ENCODE measurements around the gene PLA1A. TPM values are rescaled to one million over a fixed set of nuclear protein-coding genes. Genes with fewer than 3 reads are reported as not detected.

Gene PLA1A
- total RNA-seq, 1 donor from 2014 or later, result not detected

GRCh38 chr3:119580067-119580760, 17.5 kb upstream of the PLA1A start:
- no peaks in the 10 kb centered on the region for H3K9me3 Mint-ChIP-seq
- no peaks in the 10 kb centered on the region for H3K36me3 Mint-ChIP-seq
- peak overlapping the region; percentile 91 for H3K4me3 Mint-ChIP-seq
- H3K27me3 Mint-ChIP-seq (ENCODE audit: low read depth), result no peaks in the 10 kb centered on the region
- H3K4me1 Mint-ChIP-seq, result peaks cover 17% of the 10 kb centered on the region
- peak overlapping the region; percentile 97 for H3K27ac Mint-ChIP-seq
- peak in 1 of 2 experiments; percentile 45 for DNase-seq (ENCODE audit: low spot score in 2 of 2, unreplicated experiment in 2 of 2)
- TF ChIP-seq, protein P1, sequence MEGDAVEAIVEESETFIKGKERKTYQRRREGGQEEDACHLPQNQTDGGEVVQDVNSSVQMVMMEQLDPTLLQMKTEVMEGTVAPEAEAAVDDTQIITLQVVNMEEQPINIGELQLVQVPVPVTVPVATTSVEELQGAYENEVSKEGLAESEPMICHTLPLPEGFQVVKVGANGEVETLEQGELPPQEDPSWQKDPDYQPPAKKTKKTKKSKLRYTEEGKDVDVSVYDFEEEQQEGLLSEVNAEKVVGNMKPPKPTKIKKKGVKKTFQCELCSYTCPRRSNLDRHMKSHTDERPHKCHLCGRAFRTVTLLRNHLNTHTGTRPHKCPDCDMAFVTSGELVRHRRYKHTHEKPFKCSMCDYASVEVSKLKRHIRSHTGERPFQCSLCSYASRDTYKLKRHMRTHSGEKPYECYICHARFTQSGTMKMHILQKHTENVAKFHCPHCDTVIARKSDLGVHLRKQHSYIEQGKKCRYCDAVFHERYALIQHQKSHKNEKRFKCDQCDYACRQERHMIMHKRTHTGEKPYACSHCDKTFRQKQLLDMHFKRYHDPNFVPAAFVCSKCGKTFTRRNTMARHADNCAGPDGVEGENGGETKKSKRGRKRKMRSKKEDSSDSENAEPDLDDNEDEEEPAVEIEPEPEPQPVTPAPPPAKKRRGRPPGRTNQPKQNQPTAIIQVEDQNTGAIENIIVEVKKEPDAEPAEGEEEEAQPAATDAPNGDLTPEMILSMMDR (IDR thresholded peaks at IDR 0.05; ENCODE audit: unreplicated experiment), result no peak

- peaks cover 17% of the 10 kb centered on the region for H3K4me1 Mint-ChIP-seq
- no peaks in the 10 kb centered on the region for H3K36me3 Mint-ChIP-seq
- TF ChIP-seq, protein P1 (IDR thresholded peaks at IDR 0.05; ENCODE audit: unreplicated experiment), result no peak
- no peaks in the 10 kb centered on the region for H3K9me3 Mint-ChIP-seq
- no peaks in the 10 kb centered on the region for H3K27me3 Mint-ChIP-seq (ENCODE audit: low read depth)
- DNase-seq (ENCODE audit: low spot score in 2 of 2, unreplicated experiment in 2 of 2), result no peak
- H3K4me3 Mint-ChIP-seq, result no peak overlapping the region
- H3K27ac Mint-ChIP-seq, result no peak overlapping the region
Observed at GRCh38 chr3:119582178-119582577, 15.5 kb upstream of the PLA1A start.

- Mint-ChIP-seq H3K9me3 (no peaks in the 10 kb centered on the region), H3K27ac (no peak overlapping the region)
Observed at GRCh38 chr3:119585208-119585607, 12.5 kb upstream of the PLA1A start.

GRCh38 chr3:119585856-119586570, 11.7 kb upstream of the PLA1A start:
- no peaks in the 10 kb centered on the region for H3K9me3 Mint-ChIP-seq
- H3K4me3 Mint-ChIP-seq, result no peak overlapping the region
- DNase-seq (ENCODE audit: low spot score in 2 of 2, unreplicated experiment in 2 of 2), result no peak
- no peaks in the 10 kb centered on the region for H3K36me3 Mint-ChIP-seq
- no peaks in the 10 kb centered on the region for H3K4me1 Mint-ChIP-seq
- no peaks in the 10 kb centered on the region for H3K27me3 Mint-ChIP-seq (ENCODE audit: low read depth)
- TF ChIP-seq, protein P1 (IDR thresholded peaks at IDR 0.05; ENCODE audit: unreplicated experiment), result no peak
- H3K27ac Mint-ChIP-seq, result no peak overlapping the region

More at GRCh38 chr3:119585208-119585607, 12.5 kb upstream of the PLA1A start:
- H3K36me3 Mint-ChIP-seq, result no peaks in the 10 kb centered on the region
- no peaks in the 10 kb centered on the region for H3K27me3 Mint-ChIP-seq (ENCODE audit: low read depth)
- TF ChIP-seq, protein P1 (IDR thresholded peaks at IDR 0.05; ENCODE audit: unreplicated experiment), result no peak
- H3K4me1 Mint-ChIP-seq, result peaks cover 5% of the 10 kb centered on the region
- H3K4me3 Mint-ChIP-seq, result no peak overlapping the region
- no peak for DNase-seq (ENCODE audit: low spot score in 2 of 2, unreplicated experiment in 2 of 2)

- Mint-ChIP-seq H3K9me3 (no peaks in the 10 kb centered on the region), H3K36me3 (no peaks in the 10 kb centered on the region), H3K27ac (no peak overlapping the region), H3K4me3 (no peak overlapping the region), H3K27me3 (ENCODE audit: low read depth) (no peaks in the 10 kb centered on the region), H3K4me1 (no peaks in the 10 kb centered on the region)
- TF ChIP-seq, protein P1 (IDR thresholded peaks at IDR 0.05; ENCODE audit: unreplicated experiment), result no peak
- no peak for DNase-seq (ENCODE audit: low spot score in 2 of 2, unreplicated experiment in 2 of 2)
Observed at GRCh38 chr3:119586733-119587172, 10.9 kb upstream of the PLA1A start.

All from mesothelial cell of epicardium (in vitro differentiated cells).